Measurements from ENCODE around the gene RACGAP1.

DNA sequence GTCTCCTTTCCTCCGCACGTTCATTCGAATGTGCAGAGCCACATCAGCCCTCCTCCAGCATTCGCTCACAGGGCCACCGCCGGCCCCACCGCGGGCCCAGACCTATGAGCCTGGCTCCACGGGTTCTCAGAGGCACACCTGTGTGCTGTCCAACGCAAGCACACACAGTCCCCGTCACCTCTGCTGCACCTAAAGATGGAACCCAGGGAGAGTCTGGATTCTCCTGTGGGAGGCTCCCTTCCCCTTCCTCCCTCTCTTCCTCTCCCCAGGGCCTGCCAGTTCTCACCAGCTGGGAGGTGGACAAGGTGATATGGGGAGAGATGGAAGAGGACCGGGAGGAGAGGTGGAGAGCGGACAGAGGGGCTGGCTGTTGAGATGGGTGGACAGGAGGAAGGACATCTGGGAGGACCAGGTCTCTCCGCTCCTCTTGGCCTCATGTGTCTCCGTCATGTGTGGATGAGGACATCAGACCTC lies 57.5 kb downstream of the RACGAP1 start:
- TF ChIP-seq BHLHE40 (IDR thresholded peaks at IDR 0.05; ENCODE audit: borderline replicate concordance) (no peak), SP1 (IDR thresholded peaks at IDR 0.05) (no peak), ELF4 (IDR thresholded peaks at IDR 0.05) (no peak), FOXM1 (IDR thresholded peaks at IDR 0.05; ENCODE audit: borderline replicate concordance) (no peak), FOXK2 (IDR thresholded peaks at IDR 0.05) (no peak)
- TF ChIP-seq, protein P1, sequence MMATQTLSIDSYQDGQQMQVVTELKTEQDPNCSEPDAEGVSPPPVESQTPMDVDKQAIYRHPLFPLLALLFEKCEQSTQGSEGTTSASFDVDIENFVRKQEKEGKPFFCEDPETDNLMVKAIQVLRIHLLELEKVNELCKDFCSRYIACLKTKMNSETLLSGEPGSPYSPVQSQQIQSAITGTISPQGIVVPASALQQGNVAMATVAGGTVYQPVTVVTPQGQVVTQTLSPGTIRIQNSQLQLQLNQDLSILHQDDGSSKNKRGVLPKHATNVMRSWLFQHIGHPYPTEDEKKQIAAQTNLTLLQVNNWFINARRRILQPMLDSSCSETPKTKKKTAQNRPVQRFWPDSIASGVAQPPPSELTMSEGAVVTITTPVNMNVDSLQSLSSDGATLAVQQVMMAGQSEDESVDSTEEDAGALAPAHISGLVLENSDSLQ (IDR thresholded peaks at IDR 0.05) = no peak

Data from HEK293T (cell line).